Cerebellar nuclear complex (tissue), 1 donor: ENCODE results near the gene ZNG1B.
"Not testable (repeated sequence)": the region's sequence is repeated elsewhere in the genome, so short reads cannot be mapped to it uniquely, and the experiment has no call there.

Source experiments
- DNase-seq, 2 experiments: peaks; one replicate each; lab custom pipeline; 2025; lab: John Stamatoyannopoulos, UW

ZNG1B gene

DNA sequence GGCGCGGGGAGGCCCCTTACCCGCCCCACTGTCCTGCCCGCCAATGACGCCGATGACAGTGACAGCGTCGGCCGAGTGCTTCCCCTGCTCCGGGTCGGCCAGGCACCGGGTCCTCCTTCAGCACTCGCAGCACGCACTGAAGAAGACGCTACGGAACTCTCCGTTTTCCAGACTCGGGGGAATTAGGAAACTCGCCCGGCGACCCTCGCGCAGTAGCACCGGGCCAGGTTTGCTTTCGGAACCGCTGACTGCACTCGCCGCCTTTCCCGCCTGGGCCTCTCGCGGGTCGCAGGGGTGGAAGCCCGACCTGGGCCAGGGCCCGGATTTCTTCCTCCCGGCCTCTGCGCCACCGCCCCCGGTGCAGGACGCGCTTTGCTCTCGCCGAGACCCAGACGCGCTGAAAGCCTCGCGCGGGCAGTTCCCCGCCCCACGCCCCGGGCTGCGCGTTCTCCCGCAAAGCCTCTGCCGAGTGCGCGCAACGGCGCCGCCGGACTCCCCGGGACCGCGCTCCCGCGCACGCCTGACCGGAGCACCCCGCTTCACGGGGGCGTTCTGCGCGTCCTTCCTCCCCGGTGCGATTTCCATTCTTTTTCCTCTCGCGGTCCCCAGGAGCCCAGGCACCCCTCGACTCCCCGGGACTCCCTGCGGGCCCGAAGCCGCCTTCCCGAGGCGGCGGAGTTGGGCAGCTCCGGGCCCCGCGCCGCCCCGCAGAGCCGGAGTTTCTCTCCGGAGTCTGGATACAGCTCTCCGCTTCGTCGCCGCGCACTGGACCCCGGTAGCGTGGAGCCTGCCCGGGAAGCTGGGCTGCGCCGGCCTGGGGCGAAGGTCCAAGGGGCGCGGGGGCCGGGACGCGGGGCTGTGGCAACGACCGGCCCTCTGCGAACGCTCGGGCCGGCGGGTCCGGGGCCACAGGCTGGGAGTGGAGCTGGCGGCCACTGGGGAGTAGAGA lies 65.9 kb downstream of the ZNG1B start:
- DNase-seq, result not testable (repeated sequence)

DNA sequence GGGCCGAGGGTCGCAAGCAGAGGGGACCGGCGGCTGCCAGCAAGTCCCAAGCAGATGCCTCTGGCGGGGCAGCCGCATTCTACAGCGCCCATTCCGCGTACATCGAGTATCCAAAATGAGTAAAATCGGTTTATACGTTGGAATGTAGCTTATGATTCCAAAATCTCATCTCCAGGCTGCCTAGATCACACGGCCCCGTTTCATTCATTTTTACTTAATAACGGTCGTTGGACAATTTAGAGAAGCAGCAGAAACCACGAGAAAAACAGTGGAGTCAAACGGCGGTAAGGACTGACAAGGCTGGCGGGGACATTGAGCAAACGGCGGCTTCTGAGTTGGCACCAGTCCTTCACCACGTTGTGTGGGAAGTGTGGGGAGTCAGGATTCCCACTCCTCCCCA lies 66.6 kb downstream of the ZNG1B start:
- not testable (repeated sequence) for DNase-seq

DNA sequence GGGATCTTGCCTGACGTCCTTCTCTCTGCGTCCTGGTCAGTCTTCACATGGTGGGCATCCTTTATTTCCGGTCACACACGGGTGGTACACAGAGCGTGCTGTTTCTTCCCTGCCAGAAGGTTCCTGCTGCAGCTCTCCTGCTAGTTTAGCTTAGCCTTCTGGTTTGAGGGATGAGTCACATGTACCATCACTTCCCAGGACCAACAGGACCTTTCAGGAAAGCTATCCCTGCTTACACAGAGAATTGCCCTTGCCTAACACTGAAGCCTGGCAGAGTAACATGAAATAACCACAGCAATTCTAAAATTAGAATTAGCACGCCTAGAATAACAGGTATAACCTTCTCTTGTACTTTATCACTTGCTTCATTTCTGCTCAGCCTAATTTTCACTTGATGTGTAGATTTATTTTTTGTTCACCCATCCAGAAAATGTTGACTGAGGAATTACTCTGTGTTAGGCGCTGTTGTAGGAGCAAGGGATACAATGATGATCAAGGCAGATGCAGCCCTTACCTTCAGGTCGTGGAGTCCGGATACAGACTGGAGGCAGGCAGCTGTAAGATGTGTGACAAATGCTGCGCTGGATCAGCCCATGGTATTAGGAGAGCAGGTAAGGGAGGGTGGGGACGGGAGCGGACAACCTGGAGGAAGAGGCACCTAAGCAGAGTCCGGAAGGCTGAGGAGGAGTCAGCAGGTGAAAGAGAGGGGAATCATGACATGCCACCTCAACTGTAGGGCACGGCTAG lies 70.1 kb downstream of the ZNG1B start:
- DNase-seq, result not testable (repeated sequence)

DNA sequence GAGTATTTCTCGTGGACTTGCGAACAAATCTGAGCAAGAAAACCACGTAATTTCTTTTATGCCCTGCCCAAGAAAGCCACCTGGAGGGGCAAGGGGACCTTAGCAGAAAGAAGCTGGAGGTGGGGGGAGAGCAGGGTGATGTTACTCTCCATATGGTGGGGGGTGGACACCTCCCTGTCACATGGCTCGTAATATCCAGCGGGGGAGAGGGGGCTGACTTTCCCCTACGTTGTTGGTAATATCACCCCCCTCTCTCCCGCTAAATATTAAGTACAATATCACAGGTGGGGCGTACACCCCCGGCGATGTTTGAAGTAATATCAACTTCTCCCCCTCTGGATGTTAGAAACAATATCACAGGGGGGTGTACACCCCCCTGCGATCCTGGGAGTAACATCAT lies 70.7 kb downstream of the ZNG1B start:
- not testable (repeated sequence) for DNase-seq

DNA sequence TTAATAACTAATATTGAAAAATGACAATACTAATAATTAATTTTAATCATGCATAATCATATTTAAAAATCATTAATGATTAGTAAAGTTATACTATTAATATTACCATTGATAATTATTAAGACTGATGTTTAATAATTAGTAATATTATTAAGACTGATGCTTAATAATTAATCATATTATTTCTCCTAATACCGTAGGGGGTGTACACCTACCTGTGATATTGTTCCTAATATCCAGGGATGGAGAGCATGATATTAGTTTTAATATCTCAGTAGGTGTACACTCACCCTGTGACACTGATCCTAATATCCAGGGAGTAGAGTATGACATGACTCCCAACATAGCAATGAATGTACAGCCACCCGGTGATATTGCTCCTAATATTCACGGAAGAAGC lies 73.4 kb downstream of the ZNG1B start:
- DNase-seq, result not testable (repeated sequence)

DNA sequence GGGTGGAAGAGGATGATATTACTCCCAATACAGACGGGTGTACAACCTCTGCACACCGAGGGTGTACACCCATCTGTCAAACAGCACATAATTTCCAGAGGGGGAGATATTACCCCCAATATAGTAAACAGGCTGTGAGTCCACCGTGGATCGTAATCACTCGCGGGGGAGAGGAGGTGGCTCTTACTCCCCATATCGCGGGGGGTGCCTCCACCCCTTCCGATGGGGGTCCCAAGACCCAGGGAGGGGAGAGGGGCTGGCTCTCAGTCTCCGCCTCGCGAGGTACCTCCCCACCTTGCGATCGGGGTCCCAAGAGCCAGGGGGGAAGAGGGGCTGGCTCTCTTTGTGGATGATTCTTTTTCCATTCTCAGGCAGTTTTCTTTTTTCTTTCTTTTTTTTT lies 74.4 kb downstream of the ZNG1B start:
- DNase-seq, result not testable (repeated sequence)

DNA sequence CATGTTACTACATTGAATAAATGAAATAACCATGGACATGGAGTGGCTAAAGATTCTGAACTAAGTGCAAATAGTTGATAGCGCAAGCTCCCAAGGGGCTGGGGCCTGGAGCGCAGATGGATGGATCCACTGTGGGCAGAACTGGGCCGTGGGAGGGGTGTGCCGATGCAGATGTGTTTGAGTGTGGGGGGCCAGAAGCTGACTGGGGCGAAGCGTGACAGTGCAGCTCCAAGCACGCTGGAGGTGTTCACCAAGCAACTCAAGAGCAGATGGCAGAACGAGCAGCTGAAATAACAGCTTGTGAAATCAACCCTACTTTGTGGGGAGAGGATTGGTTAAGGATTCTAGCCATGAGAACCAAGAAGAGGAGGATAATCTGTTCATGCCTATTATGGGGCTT lies 78.0 kb downstream of the ZNG1B start:
- not testable (repeated sequence) for DNase-seq

DNA sequence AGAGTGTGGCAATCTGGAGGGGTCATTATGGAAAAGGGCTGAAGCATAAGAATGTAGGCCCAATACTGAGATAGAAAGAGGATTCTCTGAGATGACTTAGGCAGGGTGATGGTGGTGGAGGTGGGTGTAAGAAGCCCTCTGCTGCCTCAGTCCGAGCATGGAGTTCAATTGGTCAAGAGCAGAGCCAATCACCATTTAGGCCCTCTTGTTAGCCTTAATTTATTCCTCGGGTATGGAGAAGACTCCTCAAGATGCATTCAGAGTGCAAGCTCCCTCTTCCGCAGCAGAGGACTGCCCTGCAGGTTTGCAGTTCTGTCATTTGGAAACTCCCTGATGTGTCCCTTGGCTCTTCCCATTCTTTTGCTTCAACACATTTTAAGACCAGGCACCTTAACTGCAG lies 78.5 kb downstream of the ZNG1B start:
- DNase-seq, result not testable (repeated sequence)

DNA sequence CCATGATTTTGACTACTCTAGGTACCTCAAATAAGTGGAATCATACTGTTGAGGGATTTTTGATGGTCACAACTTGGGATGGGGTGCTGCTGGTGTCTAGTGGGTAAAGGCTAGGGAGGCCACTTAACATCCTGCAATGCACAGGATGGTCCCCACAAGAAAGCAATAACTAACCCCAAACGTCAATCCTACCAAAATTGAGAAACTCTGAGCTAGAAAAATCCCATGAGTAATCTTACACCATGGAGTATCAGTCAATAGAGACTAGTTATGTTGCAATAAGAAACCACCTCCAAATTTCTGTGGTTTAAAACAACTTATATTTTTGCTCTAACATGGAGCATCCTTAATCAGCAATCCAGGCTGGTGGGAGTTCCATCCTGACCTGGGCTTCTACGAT lies 79.5 kb downstream of the ZNG1B start:
- DNase-seq, result not testable (repeated sequence)

DNA sequence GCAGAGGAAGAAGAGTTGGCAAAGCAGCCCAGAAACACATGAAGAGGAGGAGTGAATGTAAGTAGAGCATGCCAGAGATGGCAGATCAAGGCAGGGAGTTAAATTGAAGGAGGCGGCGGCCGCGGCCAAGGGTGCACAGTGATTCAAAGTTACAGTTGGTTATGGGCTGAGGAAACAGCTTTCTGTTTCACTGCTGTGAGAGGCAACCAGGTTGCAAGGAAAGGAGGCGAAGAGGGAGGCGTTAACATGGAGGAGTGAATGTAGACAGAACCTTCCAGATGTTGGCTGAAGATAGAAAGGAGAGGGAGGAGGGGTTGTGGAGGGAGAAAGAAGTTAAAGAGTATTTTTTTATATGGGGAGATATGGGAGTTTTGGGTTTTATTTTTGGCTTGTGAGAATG lies 83.3 kb downstream of the ZNG1B start:
- DNase-seq, result not testable (repeated sequence)

DNA sequence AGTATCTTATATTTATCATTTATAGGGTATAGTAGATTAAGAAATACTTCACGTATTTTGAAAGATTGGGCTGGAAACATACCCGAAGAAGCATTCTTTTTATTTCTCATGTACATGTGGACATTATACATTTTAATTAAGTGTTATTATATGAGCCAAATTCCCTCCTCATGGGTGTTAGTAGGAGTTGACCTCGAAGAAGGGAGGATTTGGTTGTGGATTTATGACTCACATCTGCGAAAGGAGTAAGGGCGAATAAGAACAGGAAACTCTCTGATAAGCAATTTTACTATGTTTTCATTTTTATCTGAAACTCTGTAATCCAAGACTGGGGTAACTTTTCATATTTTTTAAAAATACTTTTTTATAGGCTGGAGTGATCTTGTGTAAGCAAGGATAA lies 84.0 kb downstream of the ZNG1B start:
- not testable (repeated sequence) for DNase-seq

DNA sequence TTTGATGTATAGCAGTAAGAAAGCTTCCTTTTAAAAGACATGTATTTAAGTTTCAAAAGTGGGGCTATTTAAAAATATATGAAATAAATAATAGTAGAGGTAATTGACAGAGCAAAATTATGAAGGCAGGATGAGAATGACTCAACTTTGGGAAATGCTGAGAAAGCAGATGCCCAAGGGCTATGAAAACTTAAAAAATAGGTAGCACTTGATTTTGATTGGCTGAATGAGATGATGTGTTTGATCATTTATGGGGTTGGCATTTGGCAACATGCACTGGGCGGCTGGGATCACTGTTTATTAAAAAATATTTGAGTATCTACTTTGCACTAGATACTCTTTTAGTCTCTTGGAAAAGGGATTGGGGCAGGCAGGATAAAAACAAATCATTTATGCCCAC lies 87.5 kb downstream of the ZNG1B start:
- DNase-seq, result not testable (repeated sequence)

DNA sequence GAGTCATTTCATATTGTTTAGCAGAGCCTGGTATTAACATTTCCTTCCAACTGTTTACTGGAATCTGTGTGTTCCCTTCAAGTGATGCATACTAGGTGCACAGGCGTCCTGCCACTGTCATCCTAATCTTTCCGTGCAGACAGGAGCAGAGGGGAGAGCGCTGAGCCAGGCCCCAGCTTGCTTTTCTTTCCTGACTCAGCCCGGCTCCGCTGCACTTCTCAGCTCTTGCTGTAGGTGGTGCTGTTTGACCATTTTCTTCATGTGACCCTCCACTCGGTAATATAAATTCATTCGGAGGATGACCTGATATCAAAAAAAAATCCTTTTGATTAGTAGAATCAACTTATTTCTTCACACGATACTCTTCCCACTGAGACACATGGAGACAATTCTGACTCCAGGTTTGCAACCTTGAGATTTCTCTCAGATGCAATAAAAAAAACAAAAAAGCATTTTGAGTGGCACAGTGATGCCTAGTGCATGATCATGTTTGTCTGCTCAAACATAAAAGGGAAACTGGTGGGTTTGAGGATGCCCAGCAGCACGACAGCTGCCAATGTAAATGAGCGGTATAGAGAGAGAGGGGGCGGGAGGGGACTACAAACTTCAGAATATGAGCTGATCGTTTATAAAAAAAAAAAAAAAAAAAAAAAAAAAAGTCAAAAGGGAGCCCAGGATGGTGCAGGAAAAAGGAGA lies 90.0 kb downstream of the ZNG1B start:
- not testable (repeated sequence) for DNase-seq

DNA sequence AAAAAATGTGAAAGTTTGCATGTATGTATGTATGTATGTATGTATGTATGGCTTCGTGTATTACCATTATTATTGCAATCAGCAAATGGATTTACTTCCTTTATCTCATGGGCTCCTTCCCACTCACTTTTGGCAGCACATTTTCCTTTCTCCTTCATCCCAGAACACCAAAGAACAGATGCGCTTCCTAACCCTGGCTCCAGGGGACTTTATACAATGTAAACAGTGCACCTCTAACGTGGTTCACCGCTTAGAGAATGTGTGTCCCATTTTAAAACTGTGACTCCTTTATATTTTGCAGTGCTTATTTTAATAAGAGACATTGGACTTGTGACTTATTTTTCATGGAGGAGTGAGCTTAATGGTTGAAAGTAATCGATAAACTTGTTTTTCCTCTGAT lies 90.6 kb downstream of the ZNG1B start:
- not testable (repeated sequence) for DNase-seq

DNA sequence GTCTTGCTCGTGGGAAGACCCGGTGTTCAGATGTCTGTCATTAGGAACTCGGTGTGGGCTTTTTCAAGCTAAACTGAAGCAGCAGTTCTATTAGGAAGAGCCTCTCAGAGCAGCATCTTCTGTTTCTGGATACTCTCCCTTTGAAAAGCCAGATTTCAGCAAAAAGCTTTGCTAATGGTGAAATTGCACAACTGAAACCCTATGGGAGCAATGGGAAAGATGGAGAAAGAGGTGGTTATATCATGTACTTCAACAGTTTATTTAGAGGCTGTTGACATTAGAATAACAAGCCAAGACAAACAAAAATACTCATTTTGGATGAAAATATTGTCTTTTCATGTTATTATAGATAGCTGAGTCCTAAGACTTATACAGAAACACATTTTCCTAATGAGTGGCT lies 91.4 kb downstream of the ZNG1B start:
- not testable (repeated sequence) for DNase-seq

DNA sequence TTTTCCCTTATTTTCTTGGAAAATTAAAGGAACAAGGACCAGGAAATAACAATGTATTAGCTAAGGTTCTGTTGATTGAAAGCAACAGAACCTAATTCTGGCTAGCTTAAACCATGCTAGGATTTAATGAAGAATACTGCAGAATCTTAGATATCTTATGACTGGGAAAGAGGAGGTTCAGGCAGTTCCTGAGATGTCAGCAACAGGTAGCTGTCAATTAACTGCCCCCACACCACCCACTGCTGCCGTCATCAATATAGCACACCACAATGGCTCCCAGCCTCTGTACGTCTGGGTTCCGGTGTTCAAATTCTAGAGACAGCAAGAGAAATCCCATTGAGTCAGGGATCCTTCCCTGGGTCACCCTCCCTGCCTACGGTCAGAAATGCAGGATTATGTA lies 95.5 kb downstream of the ZNG1B start:
- DNase-seq, result not testable (repeated sequence)

DNA sequence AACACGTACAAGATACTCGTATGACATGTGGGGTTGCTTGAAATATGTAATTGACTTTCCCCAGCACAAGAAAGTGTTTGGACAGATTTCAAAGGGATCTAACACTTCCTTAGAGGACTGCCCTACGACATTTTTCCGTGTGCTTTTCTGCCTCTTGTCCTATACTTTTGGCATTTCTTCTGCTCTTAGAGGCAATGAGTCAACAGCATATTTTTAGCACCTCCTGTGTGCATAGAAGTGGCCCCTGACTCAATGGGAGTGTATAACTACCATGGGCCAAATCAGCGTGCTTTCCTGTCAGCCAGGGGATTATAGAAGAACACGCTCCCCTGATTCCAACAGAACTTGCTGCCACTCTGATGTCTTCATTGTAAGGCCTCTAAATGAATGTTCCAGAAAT lies 99.1 kb downstream of the ZNG1B start:
- DNase-seq, result not testable (repeated sequence)

DNA sequence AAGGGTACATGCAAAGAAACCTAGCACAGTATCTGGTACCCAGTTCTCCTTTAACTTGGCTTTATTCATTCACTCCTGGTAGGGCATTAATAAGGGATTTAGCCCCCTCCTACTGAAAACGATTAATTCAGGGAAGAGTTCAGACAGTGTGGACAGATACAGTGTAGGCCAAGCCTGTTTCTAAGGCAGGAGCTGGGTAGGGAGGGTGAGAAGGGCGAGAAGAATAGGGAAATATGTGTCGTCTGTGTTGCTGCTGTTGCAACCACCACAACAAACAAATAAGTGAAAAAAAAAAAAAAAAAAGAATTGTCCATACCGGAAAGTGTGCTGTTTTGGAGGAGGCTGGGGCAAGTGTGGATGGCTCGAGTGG lies 103.3 kb downstream of the ZNG1B start:
- not testable (repeated sequence) for DNase-seq

DNA sequence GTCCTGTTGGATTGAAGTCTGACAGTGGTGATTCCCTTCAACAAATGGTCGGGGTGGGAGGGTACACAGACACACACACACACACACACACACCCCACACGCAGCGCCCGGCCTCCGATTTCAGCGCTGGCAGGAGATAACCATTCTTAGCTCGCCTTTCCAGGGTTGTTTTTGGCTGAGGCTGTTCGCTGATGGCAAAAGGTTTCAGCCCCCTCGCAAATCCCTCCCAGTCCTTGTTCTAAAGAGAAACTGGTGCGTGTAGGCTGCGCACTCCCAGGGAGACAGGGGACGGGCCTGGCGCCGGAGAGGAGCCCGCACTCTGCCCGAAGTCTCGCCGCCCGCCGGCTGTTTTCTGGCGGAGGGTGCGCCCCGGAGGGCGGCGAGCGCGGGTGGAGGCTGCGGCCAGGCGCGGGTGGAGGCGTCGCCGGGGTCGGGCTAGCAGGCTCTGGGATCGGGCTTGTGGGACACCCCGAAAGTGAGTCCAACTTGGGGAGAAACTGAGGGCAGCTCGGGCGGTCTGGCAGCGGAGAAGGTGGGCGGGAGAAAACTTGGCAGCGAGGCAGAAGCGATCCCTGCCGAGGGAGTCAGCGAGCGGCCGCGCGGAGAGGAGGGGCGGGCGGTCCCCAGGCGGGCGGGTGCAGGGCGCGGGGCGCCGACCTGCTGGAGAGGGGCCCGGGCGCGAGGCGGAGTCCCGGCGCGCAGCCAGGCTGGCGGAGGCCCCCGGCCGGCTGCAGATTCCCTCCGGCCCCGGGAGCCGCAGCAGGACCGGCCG lies 103.9 kb downstream of the ZNG1B start:
- not testable (repeated sequence) for DNase-seq

DNA sequence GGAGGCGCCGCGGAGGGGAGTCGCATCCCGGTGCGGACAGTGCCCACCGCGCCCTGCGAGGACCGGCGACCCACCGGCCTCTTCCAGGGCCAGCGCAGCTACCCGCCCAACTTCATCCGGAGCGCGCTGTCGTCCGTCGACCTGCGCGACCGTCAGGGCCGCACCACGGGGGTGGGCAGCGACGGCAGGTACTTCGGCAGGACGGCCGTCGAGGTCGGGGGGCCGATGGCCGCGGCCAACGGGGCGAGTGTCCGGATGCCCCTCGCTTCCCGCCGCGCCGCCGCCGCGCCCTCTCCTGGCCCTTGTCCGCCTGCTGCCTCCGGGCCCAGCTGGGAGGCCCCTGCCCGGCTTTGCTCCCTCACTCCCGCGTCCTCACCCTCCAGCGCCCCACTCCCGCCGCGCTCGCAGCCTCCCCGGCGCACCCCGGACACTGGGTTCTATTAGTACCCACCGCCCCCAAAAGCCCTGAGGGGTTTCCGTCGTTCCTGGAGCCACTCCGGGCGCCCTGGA lies 104.5 kb downstream of the ZNG1B start:
- not testable (repeated sequence) for DNase-seq

DNA sequence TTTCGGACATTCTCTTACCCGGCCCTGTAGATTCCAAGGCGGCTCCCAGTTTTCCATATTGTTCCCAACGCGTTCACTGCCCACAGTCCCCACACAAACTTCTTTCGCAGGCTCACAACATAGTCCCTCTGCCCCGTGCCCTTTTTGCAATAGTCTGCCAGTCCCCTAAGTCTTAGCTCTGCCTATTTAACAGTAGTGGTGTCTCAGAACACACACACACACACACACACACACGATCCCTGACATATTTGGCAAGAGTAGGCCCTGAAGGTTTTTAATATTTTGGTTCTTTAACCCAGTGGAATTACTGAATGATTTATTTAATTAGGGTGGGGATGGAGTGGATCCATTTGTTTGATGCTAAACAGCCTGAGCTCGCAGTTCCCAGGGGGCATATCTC lies 105.0 kb downstream of the ZNG1B start:
- not testable (repeated sequence) for DNase-seq
